ENCODE data around the gene EPS8L2.

DNA sequence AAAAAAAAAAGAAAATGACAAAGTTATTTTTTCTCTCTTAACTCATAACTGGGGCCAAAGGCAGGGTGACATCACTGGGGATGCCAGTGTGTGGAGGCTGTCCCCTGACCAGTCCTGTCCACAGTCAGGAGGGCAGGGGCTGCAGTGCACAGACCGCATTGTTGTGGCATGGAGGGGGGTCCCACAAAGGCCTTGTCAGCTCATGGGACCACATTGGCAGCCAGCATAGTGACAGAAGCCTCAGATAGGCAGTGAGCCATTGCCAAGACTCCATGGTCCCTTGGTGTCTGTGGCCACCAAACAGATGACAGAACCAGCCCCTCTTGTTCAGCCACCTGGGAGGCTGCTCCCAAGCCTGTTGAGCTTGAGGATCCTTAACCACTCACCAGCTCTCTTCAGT lies 6.3 kb upstream of the EPS8L2 start:
- no peak for TF ChIP-seq EZH2phosphoT487 (IDR thresholded peaks at IDR 0.05; ENCODE audit: borderline replicate concordance)
- no peak for TF ChIP-seq CTCF (conservative IDR thresholded peaks at IDR 0.05; ENCODE audit: low read length)
